Activated naive CD4-positive, alpha-beta T cell treated with anti-CD3 and anti-CD28 coated beads, Interleukin-2, amount 50 U/mL, for 72 hours (primary cell): ENCODE data around the gene EHD1. TPM values are rescaled to one million over a fixed set of nuclear protein-coding genes. Genes with fewer than 3 reads are reported as not detected.

Experiments
- ATAC-seq, 2 donors: fragments of 150-1000 bp; cut with Tn5 transposase; 2 replicates each; pipeline ENCODE4 v1.10.0; 2021; ENCODE audit warnings: mild to moderate bottlenecking in 2 of 2, moderate library complexity in 2 of 2
- DNase-seq, 2 donors: peaks; one replicate each; pipeline ENCODE4 v3.0.0; 2021 to 2022; ENCODE audit warnings: low spot score in 2 of 2
- H3K27ac Mint-ChIP-seq, 2 donors: one replicate each; pipeline ENCODE4 v1.8.0; 2022; ENCODE audit warnings: mild to moderate bottlenecking in 2 of 2, mixed read lengths in 2 of 2
- H3K36me3 Mint-ChIP-seq, 2 donors: one replicate each; pipeline ENCODE4 v1.8.0; 2022; ENCODE audit warnings: mixed read lengths in 2 of 2
- H3K9me3 Mint-ChIP-seq, 2 donors: one replicate each; pipeline ENCODE4 v1.8.0; 2022; ENCODE audit warnings: mixed read lengths in 2 of 2
- total RNA-seq, 2 donors: library from RNA; stranded (reverse); gene quantifications; one replicate each; pipeline ENCODE4 v1.2.3, GENCODE V29; 2022

EHD1 gene
- total RNA-seq, 2 donors from 2014 or later, result 93.1 to 123 TPM

DNA sequence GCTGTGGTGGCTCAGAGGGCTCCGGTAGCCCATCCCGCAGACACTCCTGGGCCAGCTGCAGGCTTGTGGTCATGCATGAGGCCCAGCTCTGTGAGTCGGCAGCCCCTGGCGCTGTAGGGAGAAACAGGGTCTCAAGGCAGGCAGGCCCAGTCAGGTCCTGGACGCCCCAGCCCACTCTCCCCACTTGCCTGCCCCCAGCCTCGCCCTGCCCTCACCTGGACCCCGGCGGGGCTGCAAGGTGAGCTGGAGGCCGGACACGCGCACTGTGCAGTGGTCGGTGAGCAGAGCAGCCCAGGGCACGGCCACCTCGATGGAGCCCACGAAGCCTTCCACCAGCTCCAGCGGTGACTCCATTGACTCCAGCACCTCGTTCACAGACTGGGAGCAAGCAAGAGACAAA is 35.7 kb upstream of the EHD1 start:
- no peak overlapping the region for H3K27ac Mint-ChIP-seq
- no peaks in the 10 kb centered on the region for H3K9me3 Mint-ChIP-seq
- ATAC-seq (no peak), DNase-seq (no peak)
- no peaks in the 10 kb centered on the region for H3K36me3 Mint-ChIP-seq

DNA sequence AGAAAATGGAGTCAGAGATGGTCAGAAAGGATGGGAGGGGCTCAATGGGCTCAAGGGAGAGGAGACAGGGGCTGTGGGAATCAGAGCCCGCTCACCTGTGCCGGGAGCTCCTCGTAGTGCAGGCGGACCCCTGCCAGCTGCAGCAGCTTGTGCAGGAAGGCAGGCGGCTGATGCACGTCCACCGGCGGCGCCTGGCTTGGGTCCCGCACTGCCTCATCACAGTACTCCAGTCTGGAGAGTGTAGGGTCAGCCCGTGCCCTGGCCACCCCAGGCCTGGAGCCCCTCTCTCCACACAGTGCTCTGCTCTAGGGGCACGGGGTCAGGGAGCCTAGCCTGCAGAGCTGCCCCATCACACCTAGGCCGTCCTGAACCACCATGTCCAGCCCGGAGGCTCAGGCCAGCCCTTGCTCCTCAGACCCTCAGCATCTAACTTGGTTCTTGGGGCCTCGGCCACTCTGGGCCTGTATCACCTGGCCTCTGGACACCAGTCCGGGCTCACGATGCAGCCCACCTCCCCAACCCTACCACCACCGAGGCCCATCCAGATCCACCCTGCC is 34.8 kb upstream of the EHD1 start:
- Mint-ChIP-seq H3K27ac (peak overlapping the region in 1 of 2 donors; percentile 22), H3K9me3 (no peaks in the 10 kb centered on the region), H3K36me3 (no peaks in the 10 kb centered on the region)
- DNase-seq (no peak), ATAC-seq (no peak)

DNA sequence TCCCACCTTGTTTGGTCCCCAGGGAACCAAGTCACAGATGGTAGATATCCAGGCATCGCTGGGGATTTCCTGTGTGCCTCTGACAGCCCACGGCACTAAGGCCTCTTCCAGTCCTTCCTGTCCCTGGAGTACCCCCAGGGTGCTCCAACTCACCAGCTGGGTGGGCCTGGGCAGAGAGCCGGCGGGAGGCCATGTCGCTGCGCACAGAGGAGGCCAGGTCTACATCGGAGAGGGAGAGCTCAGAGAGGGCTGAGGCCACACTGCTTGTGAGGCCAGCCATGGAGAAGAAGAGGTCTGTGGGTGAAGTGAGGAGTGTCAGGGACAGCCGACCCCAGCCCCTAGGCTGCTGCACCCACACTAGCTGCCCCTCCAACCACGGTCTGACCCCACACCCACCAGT is 33.3 kb upstream of the EHD1 start:
- Mint-ChIP-seq H3K36me3 (no peaks in the 10 kb centered on the region), H3K9me3 (no peaks in the 10 kb centered on the region), H3K27ac (peak overlapping the region in 1 of 2 donors; percentile 47)
- no peak for DNase-seq
- ATAC-seq, result no peak

- no peaks in the 10 kb centered on the region for H3K36me3 Mint-ChIP-seq
- no peak overlapping the region for H3K27ac Mint-ChIP-seq
- no peak for DNase-seq
- H3K9me3 Mint-ChIP-seq, result no peaks in the 10 kb centered on the region
- no peak for ATAC-seq
These were observed 32.7 kb upstream of the EHD1 start for GRCh38 chr11:64911142-64911541.

DNA sequence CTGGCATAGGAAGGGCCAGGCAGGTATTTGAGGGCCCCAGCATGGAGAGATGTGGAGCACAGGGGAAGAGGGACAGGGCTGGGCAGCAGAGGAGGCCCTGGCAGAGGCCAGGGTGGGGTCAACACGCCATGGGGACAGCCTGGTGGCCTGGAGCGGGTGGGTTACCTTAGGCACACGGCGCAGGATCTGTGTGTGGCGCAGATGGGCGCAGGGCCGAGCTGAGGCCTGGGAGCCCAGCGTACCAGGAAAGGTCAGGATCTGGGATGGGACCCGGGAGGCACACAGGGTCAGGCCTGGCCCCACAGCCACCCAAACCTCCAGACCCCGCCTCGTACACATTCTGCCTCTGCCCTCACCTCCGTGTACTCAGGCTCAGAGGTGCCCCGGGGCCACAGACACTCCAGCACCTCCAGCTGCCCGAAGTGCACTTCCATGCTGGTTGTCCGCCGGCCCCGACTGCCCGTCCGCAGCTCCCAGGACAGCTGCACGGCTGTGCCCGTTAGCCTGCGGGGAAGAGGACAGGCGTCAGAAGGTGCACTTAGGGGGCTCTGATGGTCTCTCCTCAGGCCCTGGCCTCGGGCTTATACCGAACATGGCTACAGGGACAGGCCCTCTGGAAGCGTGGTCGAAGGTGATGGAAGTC is 32.2 kb upstream of the EHD1 start:
- ATAC-seq, result no peak
- H3K36me3 Mint-ChIP-seq, result no peaks in the 10 kb centered on the region
- peak overlapping the region in 1 of 2 donors; percentile 62 for H3K27ac Mint-ChIP-seq
- no peak for DNase-seq
- no peaks in the 10 kb centered on the region for H3K9me3 Mint-ChIP-seq

DNA sequence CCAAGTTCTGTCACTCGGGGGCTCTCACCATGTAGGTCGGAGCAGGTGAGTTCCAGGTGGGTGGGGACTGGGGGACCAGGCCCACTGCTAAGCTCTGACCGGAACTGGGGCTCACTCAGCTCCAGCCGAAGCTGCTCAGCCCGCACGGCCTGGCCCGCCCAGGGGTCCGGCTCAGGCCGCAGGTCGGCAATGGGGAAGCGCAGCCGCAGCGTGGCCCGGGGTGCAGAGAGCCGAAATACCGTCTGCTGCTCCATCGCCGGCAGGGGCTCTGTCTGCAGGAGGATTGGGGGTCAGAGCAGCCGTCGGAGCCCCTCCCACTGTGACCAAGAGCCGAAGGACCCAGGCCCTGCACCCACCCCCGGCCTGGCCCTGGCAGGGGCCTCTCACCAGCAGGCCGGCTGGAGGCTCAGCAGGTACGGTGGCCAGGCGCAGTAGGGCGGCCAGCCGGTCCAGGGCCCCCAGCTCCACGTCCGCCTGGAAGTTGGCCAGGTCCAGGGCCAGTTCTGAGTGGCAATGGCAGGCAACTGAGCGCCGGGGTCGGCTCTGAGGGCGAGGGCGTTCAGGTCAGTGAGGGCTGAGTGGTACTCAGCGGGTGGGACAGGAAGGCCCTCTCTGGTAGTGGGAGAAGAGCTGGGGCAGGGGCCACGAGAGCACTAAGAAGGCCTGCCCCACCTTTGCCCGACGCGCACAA is 31.4 kb upstream of the EHD1 start:
- DNase-seq (no peak), ATAC-seq (no peak)
- no peaks in the 10 kb centered on the region for H3K36me3 Mint-ChIP-seq
- peak overlapping the region in 1 of 2 donors; percentile 62 for H3K27ac Mint-ChIP-seq
- H3K9me3 Mint-ChIP-seq, result no peaks in the 10 kb centered on the region

GRCh38 chr11:64908766-64909165 is 30.3 kb upstream of the EHD1 start:
- Mint-ChIP-seq H3K27ac (peak overlapping the region; percentile 29 to 55), H3K9me3 (no peaks in the 10 kb centered on the region), H3K36me3 (no peaks in the 10 kb centered on the region)
- no peak for ATAC-seq
- DNase-seq, result no peak

- Mint-ChIP-seq H3K9me3 (no peaks in the 10 kb centered on the region), H3K27ac (no peak overlapping the region), H3K36me3 (no peaks in the 10 kb centered on the region)
- DNase-seq, result no peak
- no peak for ATAC-seq
These were observed 27.9 kb upstream of the EHD1 start for GRCh38 chr11:64906314-64906635.

DNA sequence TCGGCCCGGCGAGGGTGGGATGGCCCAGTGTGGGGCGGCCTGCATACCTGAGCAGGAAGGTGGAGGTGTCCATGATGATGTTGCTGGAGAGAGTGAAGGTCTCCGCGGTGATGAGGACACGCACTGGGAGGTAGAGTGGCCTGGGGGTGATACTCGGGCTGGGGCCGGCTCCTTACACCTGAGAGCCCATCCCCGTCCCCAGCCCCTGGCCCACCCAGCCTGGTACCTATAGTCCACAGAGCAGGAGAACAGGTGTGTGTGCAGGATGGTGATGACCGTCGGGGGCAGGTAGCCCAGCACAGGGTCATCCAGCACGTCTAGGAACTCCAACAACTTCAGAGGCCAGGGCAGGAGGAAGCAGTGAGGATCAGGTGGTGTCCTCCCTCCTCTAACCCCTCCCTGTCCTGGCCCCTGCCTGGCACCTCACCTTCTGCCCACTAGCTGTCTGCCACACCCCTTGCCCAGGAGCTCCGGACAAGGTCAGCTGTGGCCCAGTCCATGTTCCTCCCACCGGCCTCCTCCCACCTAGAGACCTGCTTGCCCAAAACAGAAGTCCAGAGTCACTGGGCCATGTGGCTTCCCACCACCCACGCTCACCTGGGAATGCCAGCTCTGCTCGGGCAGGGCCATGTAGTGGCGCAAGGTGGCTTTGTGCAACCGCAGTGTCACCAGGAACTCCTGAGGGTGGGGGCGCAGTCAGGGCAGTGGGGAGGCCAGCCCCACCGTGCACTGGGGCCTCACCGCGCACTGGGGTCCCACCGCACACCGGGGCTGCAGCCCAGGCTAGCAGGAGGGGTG is 27.3 kb upstream of the EHD1 start:
- H3K36me3 Mint-ChIP-seq, result no peaks in the 10 kb centered on the region
- no peaks in the 10 kb centered on the region for H3K9me3 Mint-ChIP-seq
- H3K27ac Mint-ChIP-seq, result peak overlapping the region in 1 of 2 donors; percentile 77
- no peak for ATAC-seq
- DNase-seq, result no peak

DNA sequence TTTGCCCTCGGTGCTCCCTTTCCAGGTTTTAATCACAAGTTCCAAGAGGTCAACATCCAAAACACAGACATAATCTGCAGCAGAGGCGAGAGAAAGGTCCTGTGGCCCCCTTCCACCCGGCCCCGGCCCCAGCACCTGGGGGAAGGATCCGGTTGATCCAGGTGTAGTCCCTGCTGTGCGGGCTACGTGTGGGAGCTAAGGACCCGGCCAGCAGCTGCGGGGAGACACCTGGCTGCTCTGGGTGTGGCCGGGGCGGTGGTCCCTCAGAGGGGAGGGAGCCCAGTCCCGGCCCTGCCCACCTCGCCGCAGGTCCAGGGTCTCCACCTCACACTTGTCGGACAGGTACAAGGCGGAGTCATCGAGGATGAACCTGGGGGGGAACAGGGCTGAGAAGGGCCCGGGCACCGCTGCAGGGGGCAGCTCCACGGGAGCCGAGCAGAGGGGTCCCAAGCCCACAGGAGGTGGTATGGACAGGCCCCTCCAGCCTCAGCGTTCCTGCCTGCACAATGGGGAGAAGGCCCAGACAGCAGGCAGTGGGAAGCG is 24.9 kb upstream of the EHD1 start:
- Mint-ChIP-seq H3K9me3 (no peaks in the 10 kb centered on the region), H3K27ac (no peak overlapping the region), H3K36me3 (peaks cover 0 to 5% of the 10 kb centered on the region in 2 donors)
- ATAC-seq (no peak), DNase-seq (no peak)

DNA sequence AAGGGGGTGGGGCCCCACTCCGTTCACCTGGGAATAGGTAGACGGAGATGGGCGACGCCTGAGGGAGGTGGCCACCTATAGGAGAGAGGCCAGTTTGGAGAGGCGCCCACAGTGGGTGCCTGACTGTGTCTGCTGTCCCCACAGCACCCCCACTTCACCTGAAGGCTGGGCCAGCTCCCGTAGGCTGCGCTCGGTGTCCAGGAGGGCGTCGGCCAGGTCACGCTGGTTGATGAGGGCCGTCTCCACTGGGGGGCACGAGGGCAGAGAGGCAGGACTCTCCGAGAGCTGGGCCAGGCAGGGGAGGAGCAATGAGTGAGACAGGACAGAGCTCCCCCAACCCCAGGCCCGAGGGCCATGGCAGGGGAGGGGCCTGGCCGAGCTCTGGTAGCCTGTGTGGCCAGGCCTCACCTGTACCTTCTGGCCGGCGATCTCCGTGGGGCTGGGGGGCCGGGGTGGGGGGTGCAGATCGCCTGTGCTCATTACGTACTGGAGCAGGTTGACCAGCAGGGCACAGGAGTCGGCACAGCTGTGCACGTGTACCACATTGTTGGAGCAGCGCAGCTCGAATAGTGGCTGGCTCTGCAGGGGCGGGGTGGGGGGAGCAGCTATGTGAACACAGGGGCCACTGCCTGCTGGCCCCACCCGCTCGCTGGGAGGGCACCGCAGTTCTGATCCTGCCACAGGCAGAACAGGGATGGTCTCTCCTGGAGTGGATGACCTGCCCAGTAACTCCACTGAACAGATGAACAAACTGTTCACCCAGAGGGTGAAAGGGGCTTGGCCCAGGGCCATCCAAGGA is 23.9 kb upstream of the EHD1 start:
- DNase-seq (no peak), ATAC-seq (no peak)
- H3K36me3 Mint-ChIP-seq, result peaks cover 0 to 5% of the 10 kb centered on the region in 2 donors
- H3K27ac Mint-ChIP-seq, result peak overlapping the region; percentile 41 to 95
- H3K9me3 Mint-ChIP-seq, result no peaks in the 10 kb centered on the region

DNA sequence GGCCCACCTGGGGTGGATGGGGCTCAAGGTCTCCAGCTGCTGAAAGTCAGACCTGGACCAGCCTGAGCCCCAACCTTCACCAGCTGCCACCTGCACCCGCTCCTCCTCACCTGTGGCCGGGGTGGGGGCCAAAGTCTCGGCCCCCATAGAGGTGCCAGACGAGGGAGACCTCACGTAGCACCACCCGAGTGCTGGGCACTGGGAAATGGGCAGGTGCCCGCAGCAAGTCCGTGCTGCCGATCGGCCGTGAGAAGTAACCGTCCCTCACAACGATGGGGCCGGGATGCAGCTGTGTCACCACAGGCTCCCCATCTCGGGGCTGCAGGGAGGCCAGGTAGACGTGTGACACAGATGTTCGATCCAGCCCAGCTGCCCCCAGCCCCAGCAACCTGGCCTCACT is 22.4 kb upstream of the EHD1 start:
- peak in 1 of 2 donors; percentile 3 for ATAC-seq

DNA sequence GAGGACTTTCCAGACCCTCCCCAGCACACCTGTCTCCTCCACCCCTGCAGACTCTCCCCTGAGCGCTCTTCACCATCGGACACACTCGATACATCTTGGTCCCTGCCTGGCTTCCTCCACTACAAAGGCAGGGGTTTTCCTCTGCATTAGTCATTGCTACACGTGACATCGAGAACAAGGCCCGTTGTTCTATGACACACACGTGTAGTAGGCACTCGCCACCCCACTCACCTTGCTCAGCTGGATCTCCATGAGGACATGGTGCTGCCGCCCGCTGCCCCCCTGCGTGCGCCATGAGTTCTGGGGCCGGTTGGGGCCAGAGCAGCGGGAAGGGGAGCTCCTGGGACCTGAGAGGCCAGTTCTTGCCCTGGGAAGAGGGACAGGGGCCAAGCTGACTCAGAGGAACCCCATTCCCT is 21.9 kb upstream of the EHD1 start:
- peaks cover 0 to 5% of the 10 kb centered on the region in 2 donors for H3K36me3 Mint-ChIP-seq

More for the DNA sequence above, 22.4 kb upstream of the EHD1 start:
- Mint-ChIP-seq H3K9me3 (no peaks in the 10 kb centered on the region), H3K27ac (no peak overlapping the region), H3K36me3 (peaks cover 0 to 5% of the 10 kb centered on the region in 2 donors)
- no peak for DNase-seq

DNA sequence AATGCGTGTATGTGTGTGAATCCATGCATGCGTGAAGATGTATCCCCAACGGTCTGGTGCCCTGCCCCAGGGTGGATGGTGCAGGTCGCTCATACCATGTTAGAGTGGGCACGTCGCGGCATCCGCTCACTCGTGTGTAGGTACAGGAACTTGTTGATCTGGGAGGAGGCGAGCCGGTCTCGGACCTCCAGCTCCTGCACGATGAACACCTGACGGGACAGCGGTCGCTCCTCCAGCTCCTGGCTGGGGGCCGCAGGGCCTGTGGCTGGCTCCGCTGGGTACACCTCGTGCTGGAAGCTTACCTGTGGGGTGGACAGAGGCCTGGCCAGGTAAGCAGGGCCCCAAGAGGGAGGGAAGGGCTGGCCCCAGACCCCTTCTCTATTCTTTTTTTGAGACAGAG is 20.1 kb upstream of the EHD1 start:
- no peak overlapping the region for H3K27ac Mint-ChIP-seq
- H3K9me3 Mint-ChIP-seq, result no peaks in the 10 kb centered on the region
- ATAC-seq, result no peak

More for the DNA sequence above, 21.9 kb upstream of the EHD1 start:
- peak overlapping the region; percentile 17 to 62 for H3K27ac Mint-ChIP-seq
- ATAC-seq (peak; percentile 99 to 100), DNase-seq (peak; percentile 58 to 71)
- H3K9me3 Mint-ChIP-seq, result no peaks in the 10 kb centered on the region

GRCh38 chr11:64898076-64898445 is 19.6 kb upstream of the EHD1 start:
- no peak overlapping the region for H3K27ac Mint-ChIP-seq
- peaks cover 0 to 5% of the 10 kb centered on the region in 2 donors for H3K36me3 Mint-ChIP-seq
- ATAC-seq (no peak), DNase-seq (no peak)
- no peaks in the 10 kb centered on the region for H3K9me3 Mint-ChIP-seq

More for the DNA sequence above, 20.1 kb upstream of the EHD1 start:
- DNase-seq, result no peak
- peaks cover 0 to 5% of the 10 kb centered on the region in 2 donors for H3K36me3 Mint-ChIP-seq

DNA sequence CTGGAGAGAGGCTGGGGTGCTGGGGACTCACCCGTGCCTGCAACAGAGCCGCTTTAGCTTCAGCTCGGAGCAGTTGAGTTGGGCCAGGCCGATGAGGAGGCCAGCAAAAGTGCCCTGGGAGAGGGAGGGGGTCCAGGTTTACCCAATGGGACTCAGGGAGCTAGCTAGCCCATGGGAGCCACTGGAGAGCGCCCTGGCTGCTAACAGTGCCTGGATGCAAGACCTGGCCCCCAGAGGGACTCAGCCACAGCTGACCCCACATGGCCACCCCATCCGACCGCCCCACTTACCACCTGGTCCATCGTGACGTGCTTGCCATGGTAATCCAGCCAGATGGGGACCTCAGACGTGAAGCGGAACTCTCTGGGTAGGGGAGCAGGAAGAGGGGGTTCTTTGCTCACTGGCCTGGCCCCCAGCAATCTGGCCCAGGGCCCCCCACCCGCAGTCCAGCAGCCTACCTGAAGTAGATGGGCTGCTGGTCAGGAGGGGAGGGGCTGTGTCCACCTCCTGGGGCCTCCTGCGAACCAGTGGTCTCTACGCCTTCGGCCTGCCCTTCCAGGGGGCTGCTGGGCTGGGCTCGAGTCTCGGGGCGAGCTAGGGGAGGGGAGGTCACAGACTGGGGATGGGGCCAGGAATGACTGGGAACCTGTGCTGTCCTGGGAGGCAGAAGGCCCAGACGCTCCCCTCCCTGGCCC is 19.1 kb upstream of the EHD1 start:
- no peak for DNase-seq
- Mint-ChIP-seq H3K27ac (no peak overlapping the region), H3K36me3 (peaks cover 0 to 5% of the 10 kb centered on the region in 2 donors), H3K9me3 (no peaks in the 10 kb centered on the region)
- no peak for ATAC-seq
